Measurements from ENCODE around the gene IFNL3.

Gene IFNL3

GRCh38 chr19:39265321-39265916, 20.6 kb upstream of the IFNL3 start:
- FAIRE-seq: no peak
- TF ChIP-seq SPI1 (IDR thresholded peaks at IDR 0.05; ENCODE audit: low read depth, low read length): no peak
- no peak for TF ChIP-seq TAF1 (IDR thresholded peaks at IDR 0.05; ENCODE audit: low read depth, low read length)
- no peak for TF ChIP-seq POLR2AphosphoS5 (IDR thresholded peaks at IDR 0.05; ENCODE audit: low read depth, low read length)
- no peak for DNase-seq (ENCODE audit: insufficient read length, low spot score)

GRCh38 chr19:39264306-39265290, 19.8 kb upstream of the IFNL3 start:
- DNase-seq (ENCODE audit: insufficient read length, low spot score) (no peak), FAIRE-seq (no peak)
- TF ChIP-seq SPI1 (IDR thresholded peaks at IDR 0.05; ENCODE audit: low read depth, low read length) (no peak), PAX5 (IDR thresholded peaks at IDR 0.05; ENCODE audit: insufficient read depth, low read length, severe bottlenecking) (no peak), POLR2A (IDR thresholded peaks at IDR 0.05; ENCODE audit: low read depth, low read length) (no peak), TAF1 (IDR thresholded peaks at IDR 0.05; ENCODE audit: low read depth, low read length) (no peak), POLR2AphosphoS5 (IDR thresholded peaks at IDR 0.05; ENCODE audit: low read depth, low read length) (no peak), POU2F2 (IDR thresholded peaks at IDR 0.05; ENCODE audit: low read depth, low read length) (no peak)

GRCh38 chr19:39263912-39264305, 19.1 kb upstream of the IFNL3 start:
- TF ChIP-seq POU2F2 (IDR thresholded peaks at IDR 0.05; ENCODE audit: low read depth, low read length): no peak
- TF ChIP-seq POLR2AphosphoS5 (IDR thresholded peaks at IDR 0.05; ENCODE audit: low read depth, low read length): no peak
- no peak for FAIRE-seq
- no peak for DNase-seq (ENCODE audit: insufficient read length, low spot score)

- DNase-seq (ENCODE audit: insufficient read length, low spot score) (no peak), FAIRE-seq (no peak)
- TF ChIP-seq TAF1 (IDR thresholded peaks at IDR 0.05; ENCODE audit: low read depth, low read length): no peak
- TF ChIP-seq PAX5 (IDR thresholded peaks at IDR 0.05; ENCODE audit: insufficient read depth, low read length, severe bottlenecking): no peak
- no peak for TF ChIP-seq POU2F2 (IDR thresholded peaks at IDR 0.05; ENCODE audit: low read depth, low read length)
- TF ChIP-seq POLR2A (IDR thresholded peaks at IDR 0.05; ENCODE audit: low read depth, low read length): no peak
- no peak for TF ChIP-seq SPI1 (IDR thresholded peaks at IDR 0.05; ENCODE audit: low read depth, low read length)
- TF ChIP-seq POLR2AphosphoS5 (IDR thresholded peaks at IDR 0.05; ENCODE audit: low read depth, low read length): no peak
These were observed 17.7 kb upstream of the IFNL3 start for GRCh38 chr19:39262496-39262895.

- DNase-seq (ENCODE audit: insufficient read length, low spot score) (no peak), FAIRE-seq (no peak)
- TF ChIP-seq POU2F2 (IDR thresholded peaks at IDR 0.05; ENCODE audit: low read depth, low read length): no peak
- TF ChIP-seq POLR2A (IDR thresholded peaks at IDR 0.05; ENCODE audit: low read depth, low read length): no peak
- no peak for TF ChIP-seq SPI1 (IDR thresholded peaks at IDR 0.05; ENCODE audit: low read depth, low read length)
- TF ChIP-seq TAF1 (IDR thresholded peaks at IDR 0.05; ENCODE audit: low read depth, low read length): no peak
- no peak for TF ChIP-seq POLR2AphosphoS5 (IDR thresholded peaks at IDR 0.05; ENCODE audit: low read depth, low read length)
- no peak for TF ChIP-seq PAX5 (IDR thresholded peaks at IDR 0.05; ENCODE audit: insufficient read depth, low read length, severe bottlenecking)
These were observed 16.9 kb upstream of the IFNL3 start for GRCh38 chr19:39261704-39262103.

- DNase-seq (ENCODE audit: insufficient read length, low spot score) (no peak), FAIRE-seq (no peak)
- TF ChIP-seq POU2F2 (IDR thresholded peaks at IDR 0.05; ENCODE audit: low read depth, low read length) (no peak), POLR2A (IDR thresholded peaks at IDR 0.05; ENCODE audit: low read depth, low read length) (no peak), POLR2AphosphoS5 (IDR thresholded peaks at IDR 0.05; ENCODE audit: low read depth, low read length) (no peak), SPI1 (IDR thresholded peaks at IDR 0.05; ENCODE audit: low read depth, low read length) (no peak), PAX5 (IDR thresholded peaks at IDR 0.05; ENCODE audit: insufficient read depth, low read length, severe bottlenecking) (no peak), TAF1 (IDR thresholded peaks at IDR 0.05; ENCODE audit: low read depth, low read length) (no peak)
These were observed 12.4 kb upstream of the IFNL3 start for GRCh38 chr19:39257227-39257626.

- no peak for DNase-seq (ENCODE audit: insufficient read length, low spot score)
- TF ChIP-seq POLR2AphosphoS5 (IDR thresholded peaks at IDR 0.05; ENCODE audit: low read depth, low read length) (no peak), SPI1 (IDR thresholded peaks at IDR 0.05; ENCODE audit: low read depth, low read length) (no peak), PAX5 (IDR thresholded peaks at IDR 0.05; ENCODE audit: insufficient read depth, low read length, severe bottlenecking) (no peak), POU2F2 (IDR thresholded peaks at IDR 0.05; ENCODE audit: low read depth, low read length) (no peak), POLR2A (IDR thresholded peaks at IDR 0.05; ENCODE audit: low read depth, low read length) (no peak), TAF1 (IDR thresholded peaks at IDR 0.05; ENCODE audit: low read depth, low read length) (no peak)
- no peak for FAIRE-seq
These were observed 9.9 kb upstream of the IFNL3 start for GRCh38 chr19:39254531-39255345.

GRCh38 chr19:39253374-39254149, 8.8 kb upstream of the IFNL3 start:
- DNase-seq (ENCODE audit: insufficient read length, low spot score) (no peak), FAIRE-seq (no peak)
- TF ChIP-seq POLR2A (IDR thresholded peaks at IDR 0.05; ENCODE audit: low read depth, low read length) (no peak), POLR2AphosphoS5 (IDR thresholded peaks at IDR 0.05; ENCODE audit: low read depth, low read length) (no peak), TAF1 (IDR thresholded peaks at IDR 0.05; ENCODE audit: low read depth, low read length) (no peak), SPI1 (IDR thresholded peaks at IDR 0.05; ENCODE audit: low read depth, low read length) (no peak), POU2F2 (IDR thresholded peaks at IDR 0.05; ENCODE audit: low read depth, low read length) (no peak), PAX5 (IDR thresholded peaks at IDR 0.05; ENCODE audit: insufficient read depth, low read length, severe bottlenecking) (no peak)

All from GM12891 (cell line).